AG09319 (cell line): ENCODE results near the gene IL18.
"Not testable (repeated sequence)": the region's sequence is repeated elsewhere in the genome, so short reads cannot be mapped to it uniquely, and the experiment has no call there.

Experiments used
- DNase-seq: peaks from one replicate; pipeline ENCODE4 v3.0.0-alpha.2; 2010; ENCODE audit warnings: low read depth; ENCODE audit errors: extremely low read depth
- TF ChIP-seq, protein P1 (sequence below): IDR thresholded peaks from 2 replicates; pipeline ENCODE4 v1.5.1; 2011; ENCODE audit warnings: low read depth, mild to moderate bottlenecking, inconsistent platforms, low read length, moderate library complexity

Gene IL18

GRCh38 chr11:112163875-112164685, at the start of gene IL18:
IL18 (minus strand) TSS chr11:112164094; CDS start chr11:112155053, 9,041 bp downstream.
- TF ChIP-seq, protein P1, sequence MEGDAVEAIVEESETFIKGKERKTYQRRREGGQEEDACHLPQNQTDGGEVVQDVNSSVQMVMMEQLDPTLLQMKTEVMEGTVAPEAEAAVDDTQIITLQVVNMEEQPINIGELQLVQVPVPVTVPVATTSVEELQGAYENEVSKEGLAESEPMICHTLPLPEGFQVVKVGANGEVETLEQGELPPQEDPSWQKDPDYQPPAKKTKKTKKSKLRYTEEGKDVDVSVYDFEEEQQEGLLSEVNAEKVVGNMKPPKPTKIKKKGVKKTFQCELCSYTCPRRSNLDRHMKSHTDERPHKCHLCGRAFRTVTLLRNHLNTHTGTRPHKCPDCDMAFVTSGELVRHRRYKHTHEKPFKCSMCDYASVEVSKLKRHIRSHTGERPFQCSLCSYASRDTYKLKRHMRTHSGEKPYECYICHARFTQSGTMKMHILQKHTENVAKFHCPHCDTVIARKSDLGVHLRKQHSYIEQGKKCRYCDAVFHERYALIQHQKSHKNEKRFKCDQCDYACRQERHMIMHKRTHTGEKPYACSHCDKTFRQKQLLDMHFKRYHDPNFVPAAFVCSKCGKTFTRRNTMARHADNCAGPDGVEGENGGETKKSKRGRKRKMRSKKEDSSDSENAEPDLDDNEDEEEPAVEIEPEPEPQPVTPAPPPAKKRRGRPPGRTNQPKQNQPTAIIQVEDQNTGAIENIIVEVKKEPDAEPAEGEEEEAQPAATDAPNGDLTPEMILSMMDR = no peak
- no peak for DNase-seq

- no peak for DNase-seq
- TF ChIP-seq, protein P1 = no peak
Measured at GRCh38 chr11:112212710-112213109, 48.8 kb upstream of the IL18 start.

DNA sequence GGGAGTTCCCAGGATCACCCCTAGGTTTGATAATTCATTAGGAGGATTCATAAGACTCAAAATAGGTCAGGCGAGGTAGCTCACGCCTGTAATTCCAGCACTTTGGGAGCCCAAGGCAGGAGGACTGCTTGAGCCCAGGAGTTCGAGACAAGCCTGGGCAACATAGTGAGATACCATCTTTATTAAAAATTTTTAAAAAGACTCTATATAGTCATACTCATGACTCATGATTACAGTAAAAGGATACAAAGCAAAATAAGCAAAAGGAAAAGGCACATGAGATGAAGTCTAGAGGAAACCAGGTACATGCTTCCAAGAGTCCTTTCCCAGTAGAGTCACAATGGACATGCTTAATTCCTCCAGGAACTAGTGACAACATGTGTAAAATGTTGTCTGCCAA, 48.4 kb upstream of the IL18 start:
- DNase-seq = no peak
- TF ChIP-seq, protein P1 = no peak

- no peak for DNase-seq
- TF ChIP-seq, protein P1 = no peak
Measured at GRCh38 chr11:112211536-112211935, 47.6 kb upstream of the IL18 start.

DNA sequence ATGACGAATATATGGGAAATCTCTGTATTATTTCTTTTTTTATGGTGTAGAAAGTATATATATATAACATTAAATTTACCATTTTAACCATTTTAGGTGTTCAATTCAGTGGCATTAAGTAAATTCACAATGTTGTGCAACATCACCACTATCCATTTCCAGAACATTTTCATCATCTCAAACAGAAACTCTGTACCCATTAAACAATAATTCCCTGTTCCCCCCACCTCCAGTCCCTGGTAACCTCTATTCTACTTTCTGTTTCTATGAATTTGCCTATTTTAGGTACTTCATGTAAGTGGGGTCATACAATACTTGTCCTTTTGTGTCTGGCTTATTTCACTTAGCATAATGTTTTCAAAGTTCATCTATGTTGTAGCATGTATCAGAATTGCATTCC, 47.0 kb upstream of the IL18 start:
- TF ChIP-seq, protein P1 = no peak
- DNase-seq = no peak

DNA sequence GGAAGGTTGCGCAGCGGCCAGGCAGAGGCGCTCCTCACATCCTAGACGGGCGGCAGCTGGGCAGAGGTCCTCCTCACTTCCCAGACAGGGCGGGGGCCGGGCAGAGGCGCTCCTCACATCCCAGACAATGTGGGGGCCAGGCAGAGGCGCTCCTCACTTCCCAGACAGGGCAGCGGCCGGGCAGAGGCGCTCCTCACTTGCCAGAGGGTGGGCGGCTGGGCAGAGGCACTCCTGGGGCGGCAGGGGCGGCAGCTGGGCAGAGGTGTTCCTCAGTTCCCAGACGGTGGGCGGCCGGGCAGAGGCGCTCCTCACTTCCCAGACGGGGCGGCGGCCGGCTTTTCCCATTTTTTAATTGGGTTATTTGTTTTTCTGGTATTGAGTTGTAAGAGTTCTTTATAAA, 42.2 kb upstream of the IL18 start:
- DNase-seq = no peak
- TF ChIP-seq, protein P1 = no peak

GRCh38 chr11:112200252-112200651, 36.4 kb upstream of the IL18 start:
- DNase-seq = no peak
- TF ChIP-seq, protein P1 = no peak

GRCh38 chr11:112199101-112199500, 35.2 kb upstream of the IL18 start:
- DNase-seq = not testable (repeated sequence)
